ENCODE results near the gene MSANTD4.
"Not testable (repeated sequence)": the region's sequence is repeated elsewhere in the genome, so short reads cannot be mapped to it uniquely, and the experiment has no call there.

MSANTD4 gene

DNA sequence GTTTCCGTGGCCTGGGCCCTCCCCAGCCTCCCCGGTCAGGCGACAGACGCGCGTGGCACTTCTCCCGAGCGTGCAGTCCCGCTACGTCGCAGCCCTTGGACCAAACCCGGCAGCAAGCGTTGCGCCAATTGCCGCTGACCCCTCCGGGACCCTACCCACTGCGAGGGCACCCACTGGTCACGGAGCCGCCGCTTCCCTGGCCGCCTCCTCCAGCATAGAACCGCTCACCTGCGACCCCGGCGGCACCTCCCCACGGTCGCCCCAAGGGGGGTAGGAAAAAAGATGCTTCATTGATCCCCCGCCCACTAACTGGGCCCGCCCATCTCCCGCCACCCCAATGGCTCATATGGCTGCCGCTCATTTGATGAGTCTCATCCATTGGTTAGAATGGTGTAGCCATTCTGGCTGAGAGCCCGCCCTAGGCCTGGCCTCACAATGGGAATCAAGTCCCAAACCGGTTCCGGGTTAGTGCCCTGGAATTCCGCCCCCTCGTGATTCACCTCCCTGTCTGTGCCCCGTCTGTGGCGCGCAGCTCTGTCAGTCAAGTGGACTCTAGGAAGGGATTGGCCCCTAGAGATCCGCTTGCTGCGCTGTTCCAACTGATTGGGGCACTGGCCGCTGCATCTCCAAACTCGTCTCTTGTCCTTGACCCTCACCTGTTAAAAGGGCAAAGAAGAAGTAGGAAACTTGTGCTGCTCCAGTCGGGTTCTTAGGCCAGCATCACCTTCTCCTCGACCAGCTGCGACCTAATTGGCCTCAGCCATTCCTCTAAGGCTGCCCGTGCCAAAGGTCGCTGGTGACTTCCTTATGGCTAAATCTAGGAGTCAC, at the start of gene MSANTD4:
Gene MSANTD4 (minus strand): TSS at position 274 of the 828 bp plus-strand sequence. CDS start 11,323 bp downstream, outside the sequence.
- Histone ChIP-seq H3K4me3 (ENCODE audit: low read depth in 1 of 2, low read length in 2 of 2) (peak within 1 kb of the TSS; percentile 87 to 99), H3K9ac (ENCODE audit: low read length) (peak within 1 kb of the TSS; percentile 50)

DNA sequence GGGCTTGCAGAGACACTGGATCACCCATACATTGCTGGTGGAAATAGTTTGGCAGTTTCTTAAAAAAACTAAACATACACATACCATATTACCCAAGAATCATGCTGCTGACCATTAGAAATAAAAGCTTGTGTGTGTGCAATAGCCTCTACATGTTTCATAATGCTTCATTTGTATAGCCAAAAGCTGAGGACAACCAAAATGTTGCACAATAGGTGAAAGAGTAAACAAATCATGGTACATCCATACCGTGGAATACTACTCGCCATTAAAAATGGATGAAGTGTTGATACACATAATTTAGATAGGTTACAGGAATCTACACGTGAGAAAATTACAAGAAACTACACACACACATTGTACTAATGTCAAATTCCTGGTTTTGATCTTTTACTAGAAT, 48.6 kb upstream of the MSANTD4 start:
- Histone ChIP-seq H3K9ac (ENCODE audit: low read length) (no peak overlapping the region), H3K9me3 (ENCODE audit: low read length) (no peaks in the 10 kb centered on the region), H3K27me3 (ENCODE audit: control insufficient read depth in 1 of 2, insufficient read depth in 2 of 2, low read length in 2 of 2) (no peaks in the 10 kb centered on the region), H3K4me1 (ENCODE audit: insufficient read depth, low read length) (peaks cover 4% of the 10 kb centered on the region), H3K4me3 (ENCODE audit: low read depth in 1 of 2, low read length in 2 of 2) (no peak overlapping the region), H3K36me3 (ENCODE audit: insufficient read depth, low read length) (no peaks in the 10 kb centered on the region), H3K27ac (ENCODE audit: low read depth, low read length) (no peak overlapping the region)

More for the DNA sequence above, at the start of gene MSANTD4:
- Histone ChIP-seq H3K27ac (ENCODE audit: low read depth, low read length) (peak within 1 kb of the TSS; percentile 77), H3K36me3 (ENCODE audit: insufficient read depth, low read length) (no peaks in the 10 kb centered on the region), H3K27me3 (ENCODE audit: control insufficient read depth in 1 of 2, insufficient read depth in 2 of 2, low read length in 2 of 2) (no peaks in the 10 kb centered on the region), H3K4me1 (ENCODE audit: insufficient read depth, low read length) (peaks cover 27% of the 10 kb centered on the region), H3K9me3 (ENCODE audit: low read length) (no peaks in the 10 kb centered on the region)

DNA sequence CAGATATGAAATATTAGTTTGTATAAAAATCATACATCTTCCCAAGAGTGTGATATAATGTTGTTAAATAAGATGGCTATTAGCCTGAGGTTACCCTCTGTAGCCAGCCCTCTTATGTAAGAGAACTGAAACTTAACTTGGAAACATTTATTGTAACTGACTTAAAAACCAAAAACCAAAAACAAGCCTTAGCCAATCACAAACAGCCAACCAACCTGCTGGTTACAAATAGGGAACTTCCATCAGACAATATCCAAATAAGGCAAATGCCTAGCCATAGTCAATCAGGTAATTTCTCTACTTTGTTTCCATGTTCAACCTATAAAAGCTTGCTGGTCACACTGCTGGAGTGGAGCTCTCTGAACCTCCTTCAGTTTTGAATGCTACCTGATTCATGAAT, 41.0 kb upstream of the MSANTD4 start:
- Histone ChIP-seq H3K4me3 (ENCODE audit: low read depth in 1 of 2, low read length in 2 of 2) (no peak overlapping the region), H3K9me3 (ENCODE audit: low read length) (no peaks in the 10 kb centered on the region), H3K27ac (ENCODE audit: low read depth, low read length) (no peak overlapping the region), H3K36me3 (ENCODE audit: insufficient read depth, low read length) (no peaks in the 10 kb centered on the region), H3K27me3 (ENCODE audit: control insufficient read depth in 1 of 2, insufficient read depth in 2 of 2, low read length in 2 of 2) (no peaks in the 10 kb centered on the region), H3K4me1 (ENCODE audit: insufficient read depth, low read length) (no peaks in the 10 kb centered on the region), H3K9ac (ENCODE audit: low read length) (no peak overlapping the region)

DNA sequence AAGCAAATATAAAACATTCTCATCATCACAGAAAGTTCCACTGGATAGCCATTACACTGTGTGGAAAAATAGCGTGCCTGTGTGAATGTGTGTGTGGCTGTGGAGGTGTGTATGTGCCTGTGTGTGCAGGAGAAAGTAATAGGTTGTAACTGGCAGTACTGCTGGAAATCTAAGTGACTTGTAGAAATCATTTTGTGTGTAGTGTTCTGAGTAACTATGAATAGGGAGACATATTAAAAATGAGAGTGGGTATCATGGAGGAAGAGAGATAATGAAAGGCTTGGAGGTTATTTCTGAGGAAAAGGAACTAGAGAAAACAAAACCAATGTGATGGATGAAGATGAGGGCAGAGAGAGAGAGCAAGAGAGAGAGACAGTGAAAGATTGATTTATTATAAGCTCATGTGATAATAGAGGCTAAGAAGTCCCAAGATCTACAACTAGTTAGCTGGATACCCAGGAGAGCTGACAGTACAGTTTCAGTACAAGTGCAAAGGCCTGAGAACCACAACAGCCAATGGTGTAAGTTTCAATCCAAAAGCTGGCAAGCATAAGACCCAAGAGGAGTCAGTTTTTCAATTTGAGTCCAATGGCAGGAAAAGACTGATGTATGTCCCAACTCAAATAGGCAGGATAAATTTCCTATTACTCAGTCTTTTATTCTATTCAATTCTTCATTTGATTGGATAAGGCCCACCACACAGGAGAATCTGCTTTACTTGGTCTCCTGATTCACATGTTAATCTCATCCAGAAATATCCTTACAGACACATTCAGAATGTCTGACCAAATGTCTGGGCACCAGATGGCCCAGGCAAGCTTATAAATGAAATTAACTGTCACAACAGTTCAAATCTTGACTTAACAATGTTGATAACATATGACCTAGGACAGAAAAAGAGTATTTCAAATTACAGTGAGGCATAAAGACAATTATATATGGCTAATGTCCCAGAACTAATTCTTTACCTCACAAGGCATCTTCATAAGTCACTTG, 40.2 kb upstream of the MSANTD4 start:
- H3K9me3 ChIP-seq (ENCODE audit: low read length) = no peaks in the 10 kb centered on the region
- H3K4me1 ChIP-seq (ENCODE audit: insufficient read depth, low read length) = no peaks in the 10 kb centered on the region
- no peak overlapping the region for H3K9ac ChIP-seq (ENCODE audit: low read length)
- no peak overlapping the region for H3K4me3 ChIP-seq (ENCODE audit: low read depth in 1 of 2, low read length in 2 of 2)
- H3K27me3 ChIP-seq (ENCODE audit: control insufficient read depth in 1 of 2, insufficient read depth in 2 of 2, low read length in 2 of 2) = no peaks in the 10 kb centered on the region
- H3K27ac ChIP-seq (ENCODE audit: low read depth, low read length) = no peak overlapping the region
- no peaks in the 10 kb centered on the region for H3K36me3 ChIP-seq (ENCODE audit: insufficient read depth, low read length)

DNA sequence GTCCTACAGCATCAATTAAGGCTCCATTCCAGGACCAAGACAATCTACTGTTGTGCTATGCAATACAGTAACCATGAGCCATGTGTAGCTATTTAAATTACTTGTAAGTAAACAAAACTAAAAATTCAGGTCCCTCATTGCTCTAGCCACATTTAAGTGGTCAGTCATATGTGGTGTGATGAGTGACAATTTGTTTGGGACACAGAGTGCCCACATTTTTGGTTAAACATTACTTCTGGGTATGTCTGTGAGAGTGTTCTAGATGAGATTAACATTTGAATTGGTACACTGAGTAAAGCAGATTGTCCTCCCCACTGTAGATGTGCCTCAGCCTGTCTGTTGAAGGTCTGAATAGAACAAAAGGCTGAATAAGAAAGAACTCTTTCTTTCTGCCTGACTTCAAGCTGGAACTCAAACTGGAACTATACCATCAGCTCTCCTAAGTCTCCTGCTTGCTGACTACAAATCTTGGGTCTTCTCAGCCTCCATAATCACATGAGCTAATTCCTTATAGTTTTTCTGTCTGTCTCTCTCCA, 39.3 kb upstream of the MSANTD4 start:
- no peak overlapping the region for H3K9ac ChIP-seq (ENCODE audit: low read length)
- no peaks in the 10 kb centered on the region for H3K9me3 ChIP-seq (ENCODE audit: low read length)
- H3K27me3 ChIP-seq (ENCODE audit: control insufficient read depth in 1 of 2, insufficient read depth in 2 of 2, low read length in 2 of 2) = no peaks in the 10 kb centered on the region
- H3K4me3 ChIP-seq (ENCODE audit: low read depth in 1 of 2, low read length in 2 of 2) = no peak overlapping the region
- no peak overlapping the region for H3K27ac ChIP-seq (ENCODE audit: low read depth, low read length)
- H3K36me3 ChIP-seq (ENCODE audit: insufficient read depth, low read length) = no peaks in the 10 kb centered on the region
- no peaks in the 10 kb centered on the region for H3K4me1 ChIP-seq (ENCODE audit: insufficient read depth, low read length)

DNA sequence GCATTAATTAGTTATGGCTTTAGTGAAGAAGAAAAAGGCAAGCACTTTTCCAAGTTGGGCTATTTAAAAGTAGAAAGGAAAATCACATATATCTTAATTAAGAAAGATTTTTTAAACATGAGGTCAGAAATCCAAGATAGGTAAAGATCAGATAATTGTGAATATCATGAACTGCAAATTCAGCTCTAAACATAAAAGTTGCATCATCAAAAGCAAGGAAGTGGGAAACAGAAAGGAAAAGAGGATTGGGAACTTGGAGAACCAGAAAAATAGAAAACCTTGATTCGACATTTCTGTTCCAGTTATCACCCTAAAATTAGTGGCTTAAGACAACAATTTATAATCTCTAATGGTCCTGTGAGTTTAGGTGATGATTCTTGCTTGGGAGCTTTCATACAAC, 37.6 kb upstream of the MSANTD4 start:
- Histone ChIP-seq H3K36me3 (ENCODE audit: insufficient read depth, low read length) (no peaks in the 10 kb centered on the region), H3K27ac (ENCODE audit: low read depth, low read length) (no peak overlapping the region), H3K4me3 (ENCODE audit: low read depth in 1 of 2, low read length in 2 of 2) (no peak overlapping the region), H3K27me3 (ENCODE audit: control insufficient read depth in 1 of 2, insufficient read depth in 2 of 2, low read length in 2 of 2) (no peaks in the 10 kb centered on the region), H3K9me3 (ENCODE audit: low read length) (no peaks in the 10 kb centered on the region), H3K9ac (ENCODE audit: low read length) (no peak overlapping the region), H3K4me1 (ENCODE audit: insufficient read depth, low read length) (no peaks in the 10 kb centered on the region)

DNA sequence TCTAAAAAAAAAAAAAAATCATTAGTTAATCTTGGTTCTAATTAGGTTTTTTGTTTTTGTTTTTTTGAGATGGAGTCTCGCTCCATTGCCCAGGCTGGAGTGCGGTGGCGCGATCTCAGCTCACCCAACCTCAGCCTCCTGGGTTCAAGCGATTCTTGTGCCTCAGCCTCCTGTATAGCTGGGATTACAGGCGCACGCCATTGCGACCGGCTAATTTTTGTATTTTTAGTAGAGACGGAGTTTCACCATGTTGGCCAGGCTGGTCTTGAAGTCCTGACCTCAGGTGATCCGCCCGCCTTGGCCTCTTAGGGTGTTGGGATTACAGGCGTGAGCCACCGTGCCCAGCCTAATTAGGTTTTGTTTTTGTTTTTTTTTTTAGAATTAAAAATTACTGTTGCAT, 36.3 kb upstream of the MSANTD4 start:
- not testable (repeated sequence) for H3K9me3 ChIP-seq (ENCODE audit: low read length); H3K9ac ChIP-seq (ENCODE audit: low read length); H3K27ac ChIP-seq (ENCODE audit: low read depth, low read length); H3K36me3 ChIP-seq (ENCODE audit: insufficient read depth, low read length); H3K27me3 ChIP-seq (ENCODE audit: control insufficient read depth in 1 of 2, insufficient read depth in 2 of 2, low read length in 2 of 2); H3K4me1 ChIP-seq (ENCODE audit: insufficient read depth, low read length); H3K4me3 ChIP-seq (ENCODE audit: low read depth in 1 of 2, low read length in 2 of 2)

DNA sequence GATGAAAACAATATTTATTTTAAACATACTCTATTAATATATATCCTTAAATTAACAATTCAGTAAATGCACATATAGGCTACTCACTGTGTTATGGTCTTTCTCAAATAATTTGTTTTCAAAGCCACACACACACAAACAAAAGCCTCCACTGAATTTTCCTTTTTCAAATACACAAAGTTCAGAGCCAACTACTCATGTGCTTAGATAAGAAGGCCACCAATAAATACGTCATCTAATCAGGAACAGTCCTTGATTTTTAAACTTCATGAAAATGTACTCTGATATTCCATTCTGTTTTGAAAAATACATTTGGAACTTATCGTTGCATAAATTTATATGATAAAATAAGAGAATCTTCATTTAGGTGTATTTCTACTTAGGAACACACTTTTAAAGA, 29.1 kb upstream of the MSANTD4 start:
- H3K36me3 ChIP-seq (ENCODE audit: insufficient read depth, low read length) = no peaks in the 10 kb centered on the region
- H3K9ac ChIP-seq (ENCODE audit: low read length) = no peak overlapping the region
- no peaks in the 10 kb centered on the region for H3K27me3 ChIP-seq (ENCODE audit: control insufficient read depth in 1 of 2, insufficient read depth in 2 of 2, low read length in 2 of 2)
- no peaks in the 10 kb centered on the region for H3K4me1 ChIP-seq (ENCODE audit: insufficient read depth, low read length)
- H3K9me3 ChIP-seq (ENCODE audit: low read length) = no peaks in the 10 kb centered on the region
- H3K27ac ChIP-seq (ENCODE audit: low read depth, low read length) = no peak overlapping the region
- H3K4me3 ChIP-seq (ENCODE audit: low read depth in 1 of 2, low read length in 2 of 2) = no peak overlapping the region

DNA sequence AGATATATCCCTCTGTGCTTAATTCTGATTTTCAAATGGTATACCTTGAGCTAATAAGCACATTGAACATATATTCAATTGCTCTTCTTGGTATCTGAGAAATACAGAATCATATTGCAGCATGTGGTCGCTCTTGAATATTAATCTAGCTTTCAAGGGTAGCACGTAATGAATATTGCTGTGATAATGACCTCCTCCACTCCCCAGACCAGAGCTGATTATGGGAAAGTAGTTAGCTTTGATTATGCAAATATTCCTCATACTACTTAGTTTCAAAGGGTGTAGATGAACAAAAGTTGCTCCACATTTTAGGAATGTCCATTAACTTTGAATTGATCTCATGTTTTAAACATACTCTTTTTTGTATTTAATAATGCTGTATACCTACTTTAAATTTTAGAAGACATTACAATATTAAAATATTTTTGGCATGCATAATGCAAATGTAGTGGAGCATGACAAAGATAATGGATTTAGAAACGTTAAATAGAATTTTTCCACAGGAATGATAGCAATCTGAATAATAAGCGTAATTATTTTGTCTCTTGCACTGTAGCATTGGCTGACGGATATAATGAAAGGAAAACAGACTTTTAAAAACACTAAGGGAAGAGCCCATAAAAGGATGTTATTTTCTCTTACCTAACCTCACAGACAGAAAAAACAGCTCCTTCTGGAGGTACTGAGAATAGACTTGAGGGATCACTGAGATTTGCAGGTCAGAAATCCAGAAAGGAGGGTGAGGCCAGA, 27.9 kb upstream of the MSANTD4 start:
- Histone ChIP-seq H3K9me3 (ENCODE audit: low read length) (no peaks in the 10 kb centered on the region), H3K4me1 (ENCODE audit: insufficient read depth, low read length) (no peaks in the 10 kb centered on the region), H3K4me3 (ENCODE audit: low read depth in 1 of 2, low read length in 2 of 2) (no peak overlapping the region), H3K36me3 (ENCODE audit: insufficient read depth, low read length) (no peaks in the 10 kb centered on the region), H3K27me3 (ENCODE audit: control insufficient read depth in 1 of 2, insufficient read depth in 2 of 2, low read length in 2 of 2) (no peaks in the 10 kb centered on the region), H3K27ac (ENCODE audit: low read depth, low read length) (no peak overlapping the region), H3K9ac (ENCODE audit: low read length) (no peak overlapping the region)

DNA sequence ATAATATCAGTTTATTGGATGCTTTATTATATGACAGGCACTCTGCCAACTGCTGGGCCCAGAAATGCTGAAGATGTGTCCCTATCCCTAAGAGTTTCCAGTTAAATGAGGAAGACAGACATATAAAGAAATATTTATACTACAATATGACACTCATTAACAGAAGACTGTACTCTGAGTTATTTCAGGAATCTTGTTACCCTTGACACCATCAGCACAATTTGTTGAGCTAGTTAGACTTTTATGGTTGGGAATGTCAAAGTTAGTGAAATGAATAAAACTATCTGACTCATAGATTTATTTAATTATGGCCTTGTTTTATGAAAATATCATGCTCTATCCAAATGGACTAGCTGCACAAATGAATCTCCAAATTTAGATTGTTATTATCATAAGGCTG, 25.6 kb upstream of the MSANTD4 start:
- no peak overlapping the region for H3K9ac ChIP-seq (ENCODE audit: low read length)
- H3K36me3 ChIP-seq (ENCODE audit: insufficient read depth, low read length) = no peaks in the 10 kb centered on the region
- no peak overlapping the region for H3K27ac ChIP-seq (ENCODE audit: low read depth, low read length)
- no peaks in the 10 kb centered on the region for H3K9me3 ChIP-seq (ENCODE audit: low read length)
- H3K4me1 ChIP-seq (ENCODE audit: insufficient read depth, low read length) = no peaks in the 10 kb centered on the region
- no peak overlapping the region for H3K4me3 ChIP-seq (ENCODE audit: low read depth in 1 of 2, low read length in 2 of 2)
- no peaks in the 10 kb centered on the region for H3K27me3 ChIP-seq (ENCODE audit: control insufficient read depth in 1 of 2, insufficient read depth in 2 of 2, low read length in 2 of 2)

DNA sequence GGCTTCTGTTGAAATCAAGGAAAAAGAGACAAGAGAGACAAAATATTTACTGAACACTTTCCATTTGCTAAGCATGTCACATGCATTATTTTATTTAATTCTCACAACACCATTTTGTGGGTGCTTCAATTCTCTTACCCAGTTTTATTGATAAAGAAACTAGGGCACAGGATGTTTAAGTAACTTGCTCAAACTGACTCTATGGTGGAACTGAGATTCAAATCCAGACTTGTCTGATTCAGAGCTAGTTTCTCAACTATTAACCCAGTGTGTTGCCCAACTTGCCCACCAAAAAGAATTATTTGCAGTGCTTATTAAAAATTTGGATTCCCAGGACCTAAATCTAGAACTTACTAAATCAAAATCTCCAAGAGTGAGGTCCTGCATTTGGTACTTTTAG, 21.5 kb upstream of the MSANTD4 start:
- Histone ChIP-seq H3K9ac (ENCODE audit: low read length) (no peak overlapping the region), H3K4me3 (ENCODE audit: low read depth in 1 of 2, low read length in 2 of 2) (no peak overlapping the region), H3K27me3 (ENCODE audit: control insufficient read depth in 1 of 2, insufficient read depth in 2 of 2, low read length in 2 of 2) (no peaks in the 10 kb centered on the region), H3K27ac (ENCODE audit: low read depth, low read length) (no peak overlapping the region), H3K9me3 (ENCODE audit: low read length) (no peaks in the 10 kb centered on the region), H3K4me1 (ENCODE audit: insufficient read depth, low read length) (no peaks in the 10 kb centered on the region), H3K36me3 (ENCODE audit: insufficient read depth, low read length) (no peaks in the 10 kb centered on the region)

Data from muscle layer of colon (tissue), 2 donors.